SK-N-DZ (cell line): ENCODE results near the gene SIT1.
"Not testable (repeated sequence)": the region's sequence is repeated elsewhere in the genome, so short reads cannot be mapped to it uniquely, and the experiment has no call there.

Experiments used
- DNase-seq: peaks from one replicate; pipeline ENCODE4 v3.0.0-alpha.2; 2015; ENCODE audit warnings: low spot score

Gene SIT1

DNA sequence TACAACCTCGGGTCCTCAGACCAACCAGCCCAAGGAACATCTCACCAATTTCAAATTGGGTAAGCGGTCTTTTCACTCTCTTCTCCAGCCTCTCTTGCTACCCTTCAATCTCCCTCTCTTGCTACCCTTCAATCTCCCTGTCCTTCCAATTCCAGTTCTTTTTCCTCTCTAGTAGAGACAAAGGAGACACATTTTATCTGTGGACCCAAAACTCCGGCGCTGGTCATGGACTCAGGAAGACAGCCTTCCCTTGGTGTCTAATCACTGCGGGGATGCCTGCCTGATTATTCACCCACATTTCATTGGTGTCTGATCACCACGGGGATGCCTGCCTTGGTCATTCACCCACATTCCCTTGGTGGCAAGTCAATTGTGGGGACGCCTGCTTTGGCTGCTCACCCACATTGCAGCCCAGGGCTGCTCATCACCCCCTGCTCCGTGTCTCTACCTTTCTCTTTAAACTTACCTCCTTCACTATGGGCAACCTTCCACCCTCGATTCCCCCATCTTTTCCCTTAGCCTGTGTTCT lies 13.2 kb downstream of the SIT1 start:
- not testable (repeated sequence) for DNase-seq

DNA sequence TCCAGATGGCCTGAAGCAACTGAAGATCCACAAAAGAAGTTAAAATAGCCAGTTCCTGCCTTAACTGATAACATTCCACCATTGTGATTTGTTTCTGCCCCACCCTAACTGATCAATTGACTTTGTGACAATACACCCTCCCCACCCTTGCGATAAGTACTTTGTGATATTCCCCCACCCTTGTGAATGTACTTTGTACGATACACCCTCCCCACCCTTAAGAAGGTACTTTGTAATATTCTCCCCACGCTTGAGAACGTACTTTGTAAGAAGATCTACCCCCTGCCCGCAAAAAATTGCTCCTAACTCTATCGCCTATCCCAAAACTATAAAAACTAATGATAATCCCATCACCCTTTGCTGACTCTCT lies 13.9 kb downstream of the SIT1 start:
- DNase-seq: not testable (repeated sequence)

DNA sequence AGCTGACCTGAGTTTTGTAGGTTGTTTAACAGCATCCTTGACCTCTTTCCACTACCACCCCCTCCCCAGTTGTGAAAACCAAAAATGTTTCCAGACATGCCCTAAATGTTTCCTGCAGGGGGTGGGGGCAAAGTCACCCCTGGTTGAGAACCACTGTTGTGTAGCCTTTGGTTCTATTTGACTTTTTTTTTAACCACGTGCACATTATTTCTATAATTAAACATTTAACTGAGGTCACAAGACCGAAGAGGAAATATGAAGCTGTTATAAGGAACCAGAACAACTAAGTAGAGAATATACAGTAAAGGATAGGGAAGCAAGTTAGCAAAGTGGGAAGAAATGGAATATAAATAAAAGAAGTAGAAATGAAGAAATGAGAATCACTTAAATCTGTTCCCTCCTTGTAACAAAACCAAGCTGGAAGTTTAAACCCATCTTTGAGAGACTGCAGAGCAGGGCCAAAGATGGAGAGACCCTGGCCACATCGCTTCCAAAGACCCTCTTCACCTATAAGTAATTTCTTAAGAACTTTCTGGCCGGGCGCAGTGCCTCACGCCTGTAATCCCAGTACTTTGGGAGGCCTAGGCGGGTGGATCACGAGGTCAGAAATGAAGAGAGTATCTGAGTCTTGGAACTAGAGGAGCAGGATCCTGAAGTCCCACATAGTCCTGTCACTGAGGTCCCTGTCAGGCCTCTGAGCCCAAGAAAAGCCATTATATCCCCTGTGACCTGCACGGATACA lies 14.4 kb downstream of the SIT1 start:
- DNase-seq: no peak

DNA sequence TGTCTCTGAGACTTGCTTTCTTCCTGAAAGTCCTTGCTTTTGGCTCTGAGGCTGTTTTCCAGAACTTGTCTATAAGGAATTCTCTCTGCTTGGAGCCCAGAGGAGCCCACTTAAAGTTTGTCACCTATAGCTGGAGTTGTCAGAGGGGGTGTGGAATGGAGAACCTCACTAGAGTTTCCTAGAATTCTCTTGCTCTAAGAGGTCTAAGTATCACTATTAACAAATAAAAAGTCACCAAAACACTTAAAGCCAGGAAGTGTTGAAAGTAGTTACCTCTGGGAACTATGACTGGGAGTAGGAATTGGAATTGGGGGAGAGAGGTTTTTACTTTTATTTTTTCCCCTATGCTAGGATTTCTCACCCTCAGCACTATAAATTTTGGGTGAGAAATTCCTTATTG lies 15.0 kb downstream of the SIT1 start:
- DNase-seq: no peak

DNA sequence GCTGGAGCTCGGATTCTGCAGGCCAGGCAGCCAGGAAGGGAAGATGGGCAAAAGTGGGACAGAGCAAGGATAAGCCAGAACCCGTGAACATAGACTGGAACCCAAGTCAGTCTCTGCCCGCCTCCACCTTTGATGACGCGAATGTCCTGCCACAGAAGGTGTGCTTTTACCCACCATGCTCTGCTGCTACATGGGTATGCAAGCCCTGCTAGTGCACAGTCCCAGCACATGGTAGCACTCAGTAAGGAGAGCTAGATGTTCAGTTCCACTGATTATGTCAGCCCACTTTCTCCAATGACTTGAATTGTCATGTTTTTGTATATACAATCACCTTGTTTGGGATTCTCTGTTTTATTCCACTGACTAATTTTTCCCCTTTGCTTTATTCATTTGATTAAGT lies 21.1 kb downstream of the SIT1 start:
- no peak for DNase-seq

DNA sequence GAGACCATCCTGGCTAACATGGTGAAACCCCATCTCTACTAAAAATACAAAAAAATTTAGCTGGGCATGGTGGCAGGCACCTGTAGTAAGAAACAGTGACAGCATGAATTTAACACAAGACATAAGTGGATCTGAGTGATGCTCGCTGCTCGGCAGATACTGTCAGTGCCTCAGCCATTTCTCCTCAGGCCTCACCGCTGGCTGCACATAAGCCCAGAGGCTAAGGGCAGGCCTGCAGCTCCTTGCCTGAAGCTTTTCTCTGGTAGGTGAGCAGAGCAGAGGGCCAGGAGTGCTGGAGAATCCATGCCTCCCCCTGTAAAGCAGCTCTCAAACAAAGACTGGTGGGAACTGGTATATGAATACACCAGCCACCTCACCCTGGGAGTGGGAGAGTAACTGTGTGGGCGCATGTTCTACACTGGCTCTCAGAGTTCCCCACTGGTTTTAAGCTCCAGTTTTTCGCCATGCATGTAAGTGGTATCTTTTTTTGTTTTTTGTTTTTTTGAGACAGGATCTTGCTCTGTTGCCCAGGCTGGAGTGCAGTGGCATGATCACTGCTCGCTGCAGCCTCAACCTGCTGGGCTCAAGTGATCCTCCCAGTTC lies 22.2 kb downstream of the SIT1 start:
- DNase-seq: no peak

DNA sequence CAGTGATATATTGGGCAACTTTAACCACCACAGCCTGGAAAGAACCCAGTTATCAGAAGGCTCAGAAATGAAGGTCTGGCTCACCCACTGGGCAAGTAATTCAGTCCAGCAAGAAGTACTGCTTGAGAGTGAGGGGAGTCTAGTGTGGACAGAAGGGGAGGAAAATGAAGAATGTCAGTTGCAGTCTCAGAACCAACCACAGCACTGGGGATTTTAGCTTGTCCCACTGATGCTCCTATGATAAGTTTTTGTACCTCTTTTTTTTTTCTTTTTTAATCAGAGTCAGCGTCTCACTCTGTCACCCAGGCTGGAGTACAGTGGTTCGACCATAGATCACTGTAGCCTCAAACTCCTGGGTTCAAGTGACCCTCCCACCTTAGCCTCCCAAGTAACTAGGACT lies 23.2 kb downstream of the SIT1 start:
- DNase-seq: no peak

DNA sequence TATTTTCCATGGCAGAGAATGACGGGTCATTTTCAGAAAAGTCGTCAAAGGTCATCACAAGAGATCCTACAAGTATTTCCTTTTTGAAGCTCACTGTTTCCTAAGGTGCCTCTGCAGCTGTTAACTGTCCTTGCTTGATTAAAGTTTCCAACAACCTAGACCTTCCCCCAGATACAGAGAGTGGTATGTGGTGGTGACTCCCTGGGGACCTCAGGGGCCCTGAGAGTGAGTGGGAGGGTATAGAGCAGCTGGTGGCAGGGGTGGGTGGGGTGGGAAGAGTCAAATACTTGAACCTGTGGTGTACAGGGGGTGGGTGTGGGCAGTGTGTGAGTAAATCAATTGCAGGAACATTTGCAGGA lies 31.0 kb downstream of the SIT1 start:
- no peak for DNase-seq

DNA sequence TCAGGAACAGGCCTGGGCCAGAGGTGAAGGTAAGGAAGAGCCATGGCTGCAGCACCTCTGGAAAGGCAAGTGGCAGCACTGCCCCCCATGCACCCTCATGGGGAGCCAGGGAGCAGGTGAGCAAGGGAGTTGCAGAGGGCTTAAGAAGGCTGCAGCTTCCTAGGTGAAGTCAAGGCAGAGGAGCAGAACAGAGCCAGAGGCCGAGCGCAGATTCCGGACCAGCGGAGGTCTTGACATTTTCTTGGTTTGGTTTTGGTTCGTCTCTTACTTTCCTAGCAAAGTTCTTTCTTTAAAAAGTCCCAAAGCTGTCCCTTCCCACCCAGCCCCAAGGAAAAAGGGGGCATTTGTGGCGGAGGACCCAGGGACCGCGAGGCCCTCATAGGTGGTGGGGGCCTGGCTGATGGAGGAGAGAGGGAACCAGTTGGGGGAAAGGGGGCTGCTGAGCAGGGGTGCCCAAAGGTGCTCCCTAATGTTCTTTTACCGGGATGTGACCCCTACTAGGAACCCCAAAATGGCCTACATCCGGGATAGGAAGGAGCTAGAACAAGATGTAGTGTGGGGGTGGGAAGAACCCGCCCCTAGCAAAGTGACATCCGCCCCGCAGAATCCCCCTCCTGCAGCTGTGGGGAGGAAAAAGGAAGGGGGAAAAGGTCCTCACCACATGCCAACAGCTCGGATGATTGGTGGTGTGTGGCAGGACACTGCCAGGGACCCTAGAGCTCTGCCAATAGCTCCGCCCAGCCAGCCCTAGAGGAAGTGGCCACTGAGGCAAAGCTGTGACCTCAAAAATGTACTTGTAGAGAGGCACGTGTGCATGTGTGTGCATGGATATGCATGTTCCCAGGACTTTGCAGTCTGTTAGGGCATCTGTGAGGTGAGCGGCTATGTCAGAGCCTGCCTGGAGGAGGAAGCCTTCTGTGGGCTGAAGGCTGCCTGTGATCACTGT lies 31.6 kb downstream of the SIT1 start:
- no peak for DNase-seq

DNA sequence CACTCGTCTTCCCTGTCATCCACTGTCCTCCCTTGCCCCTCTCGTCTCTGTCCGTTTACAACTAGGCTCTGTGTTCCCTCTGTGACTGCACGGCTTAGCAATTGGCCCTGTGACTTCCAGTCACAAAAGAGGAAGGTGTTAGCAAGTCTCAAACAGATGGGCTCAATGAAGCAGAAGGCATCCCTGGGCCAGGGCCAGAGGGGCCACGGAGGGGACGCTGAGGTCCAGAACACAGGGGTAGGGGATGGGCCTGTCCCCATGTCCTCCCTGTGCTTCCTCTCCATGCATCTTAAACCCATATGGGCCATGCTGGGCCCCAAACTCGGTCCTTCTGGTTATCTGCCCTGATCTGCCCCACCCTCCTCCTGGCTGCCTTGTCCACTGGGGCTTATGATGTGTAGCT lies 32.4 kb downstream of the SIT1 start, which contains the start of gene CD72:
CD72 (minus strand) TSS at position 89 of the 403 bp plus-strand sequence. CDS start 110 bp downstream, outside the sequence.
- DNase-seq: no peak

DNA sequence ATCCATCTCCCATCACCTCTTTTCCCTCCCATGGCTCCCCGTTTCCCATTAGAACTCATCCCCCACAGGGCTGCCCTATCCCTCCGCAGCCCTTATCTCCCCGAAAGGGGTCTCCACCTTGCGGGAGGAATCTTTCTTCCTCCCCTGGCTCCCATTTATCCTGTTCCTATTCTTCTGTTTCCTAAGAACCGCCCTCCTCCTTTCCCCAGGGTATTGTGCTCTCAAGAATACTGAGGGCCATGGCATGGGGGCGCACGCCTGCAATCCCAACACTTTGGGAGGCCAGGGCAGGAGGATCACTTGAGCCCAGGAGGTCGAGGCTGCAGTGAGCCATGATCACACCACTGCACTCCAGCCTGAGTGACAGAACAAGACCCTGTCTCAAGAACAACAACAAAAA lies 33.2 kb downstream of the SIT1 start:
- no peak for DNase-seq

DNA sequence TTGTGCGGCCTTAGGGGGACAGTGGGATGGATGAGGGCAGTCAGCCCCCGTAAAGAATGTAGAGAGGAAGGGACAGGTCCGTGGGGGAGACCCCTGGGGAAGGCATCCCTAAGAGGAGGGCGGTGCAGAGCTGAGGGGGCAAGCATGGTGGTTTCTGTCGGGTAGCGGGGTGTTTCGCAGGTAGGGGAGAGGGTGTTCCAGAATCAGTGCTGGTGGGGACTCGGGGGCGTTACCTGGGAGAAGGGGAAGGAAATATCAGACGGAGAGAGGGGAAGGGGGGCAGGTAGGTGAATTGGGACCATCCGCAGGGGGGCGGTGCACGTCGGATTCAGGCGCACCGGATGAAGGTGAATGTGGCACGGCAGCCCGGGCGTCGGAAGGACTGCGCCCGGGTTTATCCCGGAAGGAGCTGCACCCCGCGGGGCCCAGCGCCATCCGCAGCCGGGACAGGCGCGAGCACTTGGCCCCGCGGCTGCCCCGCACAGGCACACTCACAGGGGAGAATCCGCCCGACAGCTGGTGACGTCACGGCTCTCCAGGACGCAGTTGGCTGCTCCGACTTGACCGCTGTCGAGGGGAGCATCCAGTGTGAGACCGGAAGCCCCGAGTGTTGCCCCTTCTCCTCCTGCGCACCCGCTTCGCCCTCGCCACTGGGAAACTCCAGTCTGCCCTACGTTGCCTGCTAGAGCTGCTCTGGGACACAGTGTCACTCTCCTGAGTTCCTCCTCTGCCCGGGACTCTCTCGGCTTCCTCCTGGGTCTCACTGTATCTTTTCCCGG lies 33.9 kb downstream of the SIT1 start:
- DNase-seq: peak; percentile 54

DNA sequence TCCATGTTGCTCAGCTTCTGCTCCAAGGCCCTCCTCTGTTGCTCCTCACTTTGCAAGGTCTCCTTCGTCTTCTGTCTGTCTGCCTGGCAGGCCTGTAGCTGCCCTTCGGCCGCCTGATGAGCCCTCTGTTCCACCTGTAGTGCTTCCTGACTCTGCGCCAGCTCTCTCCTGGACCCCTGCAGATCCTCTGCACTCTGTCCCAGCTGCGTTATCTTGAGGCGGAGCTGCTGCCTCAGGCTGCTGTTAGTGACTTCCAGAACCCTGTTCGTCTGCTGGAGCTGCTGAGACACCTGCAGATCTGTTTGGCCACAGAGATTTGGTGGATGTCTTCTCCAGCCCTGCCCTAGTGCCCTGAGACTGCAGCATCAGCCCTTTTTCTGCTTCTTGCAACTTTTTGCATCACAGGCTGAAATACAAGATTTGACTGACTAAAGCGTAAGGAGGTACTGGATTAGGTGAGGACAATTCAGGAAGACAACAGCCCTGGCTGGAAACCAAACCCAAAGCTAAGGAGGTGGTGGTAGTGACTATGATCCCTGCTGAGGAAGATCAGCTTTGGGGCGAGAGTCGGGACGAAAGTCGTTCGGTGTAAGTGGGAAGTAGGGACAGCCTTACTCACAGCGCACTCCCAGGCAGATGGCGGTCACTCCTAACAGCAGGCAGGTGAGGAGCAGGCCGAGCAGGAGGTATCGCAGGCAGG lies 34.6 kb downstream of the SIT1 start:
- no peak for DNase-seq

DNA sequence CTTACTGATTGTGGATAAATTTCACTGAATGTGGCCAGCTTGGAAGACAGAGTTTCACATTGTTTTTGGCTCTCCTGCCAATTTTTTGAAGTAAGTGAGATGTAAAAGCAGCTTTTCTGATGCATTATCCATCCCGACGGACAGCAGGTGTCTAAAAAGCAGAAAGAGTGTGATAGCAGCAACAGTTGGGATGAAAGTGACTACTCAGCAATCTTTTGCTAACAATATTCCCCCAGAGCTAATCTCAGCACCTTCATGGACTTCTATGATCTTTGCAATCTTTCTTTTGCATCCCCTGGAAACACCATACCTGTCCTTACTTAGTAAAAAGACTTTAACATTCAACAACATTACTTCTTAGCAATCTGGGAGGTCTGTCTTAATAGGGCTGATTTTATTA lies 37.9 kb downstream of the SIT1 start:
- no peak for DNase-seq

DNA sequence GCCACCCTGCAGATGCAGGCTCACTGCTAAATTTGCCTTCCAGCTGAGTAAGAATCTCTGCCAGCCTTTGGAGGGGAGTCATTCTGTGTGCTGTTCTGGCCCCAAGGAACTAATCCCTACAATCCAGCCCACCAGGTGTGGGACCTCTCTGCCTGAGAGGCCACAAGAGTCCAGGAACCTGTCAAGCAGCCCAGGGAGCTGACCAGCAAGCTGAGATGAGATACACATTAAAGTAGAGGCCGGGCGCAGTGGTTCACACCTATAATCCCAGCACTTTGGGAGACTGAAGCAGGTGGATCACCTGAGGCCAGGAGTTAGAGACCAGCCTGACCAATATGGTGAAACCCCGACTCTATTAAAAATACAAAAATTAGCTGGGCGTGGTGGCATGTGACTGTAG lies 38.7 kb downstream of the SIT1 start:
- not testable (repeated sequence) for DNase-seq

DNA sequence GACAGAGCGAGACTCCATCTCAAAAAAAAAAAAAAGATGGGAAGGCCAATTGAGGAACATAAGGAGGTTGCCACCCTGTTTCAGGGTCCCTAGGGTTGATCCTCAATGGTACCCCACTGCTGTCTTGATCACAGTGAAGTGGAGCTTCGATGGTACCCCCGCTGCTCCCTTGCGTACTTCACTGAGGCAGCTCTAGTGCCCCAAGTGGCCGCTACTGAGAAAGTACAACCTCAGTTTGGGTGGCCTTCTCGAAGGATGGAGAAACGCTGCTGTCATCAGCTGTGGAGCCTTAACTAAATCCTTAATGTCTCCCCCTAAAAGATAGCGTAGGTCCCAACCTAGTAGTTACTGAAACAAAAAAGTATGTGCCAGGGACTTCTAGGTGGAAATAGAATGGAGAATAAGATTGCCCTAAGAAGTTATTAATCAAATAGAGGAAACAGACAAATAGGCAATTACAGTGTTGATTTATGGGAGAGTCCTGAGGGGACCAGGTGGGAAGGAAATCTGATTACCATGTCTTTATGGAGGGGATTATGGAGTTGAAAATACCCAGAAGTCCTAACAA lies 39.4 kb downstream of the SIT1 start:
- peak; percentile 60 for DNase-seq

DNA sequence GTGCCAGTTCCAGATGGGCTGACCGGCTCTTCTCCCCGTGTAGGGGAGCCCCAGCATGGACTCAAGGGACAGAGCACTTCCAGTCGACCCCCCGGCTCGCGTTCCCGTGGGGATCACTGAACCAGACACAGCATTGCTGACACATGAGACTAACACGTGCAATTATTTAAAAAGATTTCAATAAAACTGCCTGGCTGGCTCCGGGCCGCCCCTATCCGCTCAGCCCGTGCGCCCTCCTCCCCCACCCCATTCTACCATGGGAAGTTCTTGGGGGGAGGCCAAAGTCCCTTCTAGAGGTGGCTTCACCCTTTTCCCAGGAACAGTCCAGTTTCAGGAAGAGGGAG lies 40.9 kb downstream of the SIT1 start:
- DNase-seq: no peak

DNA sequence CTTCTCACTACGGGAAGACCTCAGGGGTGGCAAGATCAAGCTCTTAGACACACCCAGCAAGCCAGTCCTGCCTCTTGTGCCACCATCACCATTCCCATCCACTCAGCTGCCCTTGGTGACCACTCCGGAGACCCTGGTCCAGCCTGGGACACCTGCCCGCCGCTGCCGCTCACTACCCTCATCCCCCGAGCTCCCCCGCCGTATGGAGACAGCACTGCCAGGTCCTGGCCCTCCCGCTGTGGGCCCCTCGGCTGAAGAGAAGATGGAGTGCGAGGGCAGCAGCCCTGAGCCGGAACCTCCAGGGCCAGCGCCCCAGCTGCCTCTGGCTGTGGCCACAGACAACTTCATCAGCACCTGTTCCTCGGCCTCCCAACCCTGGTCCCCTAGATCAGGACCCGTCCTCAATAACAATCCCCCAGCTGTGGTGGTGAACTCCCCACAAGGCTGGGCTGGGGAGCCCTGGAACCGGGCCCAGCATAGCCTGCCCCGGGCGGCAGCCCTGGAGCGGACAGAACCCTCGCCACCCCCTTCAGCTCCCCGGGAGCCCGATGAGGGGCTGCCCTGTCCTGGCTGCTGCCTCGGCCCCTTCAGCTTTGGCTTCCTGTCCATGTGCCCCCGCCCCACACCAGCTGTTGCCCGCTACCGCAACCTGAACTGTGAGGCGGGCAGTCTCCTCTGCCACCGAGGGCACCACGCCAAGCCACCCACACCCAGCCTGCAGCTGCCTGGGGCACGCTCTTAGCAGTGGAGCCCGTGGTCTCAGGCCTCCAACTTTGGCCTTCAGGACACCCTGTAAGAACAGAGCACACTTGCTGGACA lies 41.5 kb downstream of the SIT1 start:
- DNase-seq: no peak

DNA sequence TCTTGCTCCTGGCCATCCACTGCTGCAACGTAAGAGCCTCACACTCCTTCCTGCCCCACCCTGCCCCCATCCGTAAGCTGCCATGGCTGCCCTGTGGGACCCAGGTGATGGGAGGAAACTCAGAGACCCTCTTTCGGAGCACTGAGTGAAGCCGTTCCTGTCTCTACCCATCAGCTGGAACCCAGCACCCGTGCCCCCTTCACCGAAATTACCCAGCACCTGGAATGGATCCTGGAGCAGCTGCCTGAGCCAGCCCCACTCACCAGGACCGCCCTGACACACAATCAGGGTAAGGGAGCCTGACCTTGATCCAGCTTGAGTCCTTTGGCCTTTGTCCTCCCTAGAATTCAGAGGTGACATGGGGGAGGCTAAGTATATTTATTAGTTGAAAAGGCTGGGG lies 42.5 kb downstream of the SIT1 start:
- DNase-seq: no peak

DNA sequence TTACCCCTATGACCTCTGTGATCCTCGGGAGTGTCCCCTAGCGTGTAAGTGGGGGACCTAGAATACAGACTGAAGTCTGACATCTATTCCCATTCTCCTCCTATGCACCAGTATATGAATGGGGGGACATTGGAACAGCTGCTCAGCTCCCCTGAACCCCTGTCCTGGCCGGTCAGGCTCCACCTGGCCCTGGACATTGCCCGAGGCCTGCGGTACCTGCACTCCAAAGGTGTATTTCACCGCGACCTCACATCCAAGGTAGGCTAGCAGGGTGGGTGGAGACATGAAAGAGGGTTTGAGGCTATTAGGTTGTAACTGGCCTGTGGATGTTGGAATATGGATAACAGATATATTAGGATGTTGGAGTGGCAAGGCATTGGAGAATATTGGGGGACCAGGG lies 44.0 kb downstream of the SIT1 start:
- no peak for DNase-seq
